ENCODE measurements around the gene DDX51. TPM values are rescaled to one million over a fixed set of nuclear protein-coding genes. Genes with fewer than 3 reads are reported as not detected.

The DDX51 gene
- total RNA-seq, 2 experiments from 2014 or later: 58.0 to 59.3 TPM

GRCh38 chr12:132109741-132110140, 34.4 kb downstream of the DDX51 start:
- no peak for TF ChIP-seq CTCF (IDR thresholded peaks at IDR 0.05)
- Mint-ChIP-seq H3K27me3 (no peaks in the 10 kb centered on the region), H3K27ac (no peak overlapping the region), H3K9me3 (no peaks in the 10 kb centered on the region), H3K36me3 (ENCODE audit: low read depth) (peaks cover 39% of the 10 kb centered on the region), H3K4me3 (no peak overlapping the region), H3K4me1 (ENCODE audit: low read depth) (no peaks in the 10 kb centered on the region)
- H3K36me3 ChIP-seq (ENCODE audit: insufficient read depth, low read length): peaks cover 27% of the 10 kb centered on the region
- no peak for ATAC-seq (ENCODE audit: poor library complexity)
- CTCF ChIA-PET: no interaction called here
- POLR2A ChIA-PET: no interaction called here
- H3K4me1 ChIP-seq (ENCODE audit: insufficient read depth, low read length): no peaks in the 10 kb centered on the region
- DNase-seq: no peak
- no peak overlapping the region for H3K27ac ChIP-seq (ENCODE audit: low read depth in 1 of 2, low read length in 2 of 2)
- no peaks in the 10 kb centered on the region for H3K9me3 ChIP-seq (ENCODE audit: control insufficient read depth in 1 of 2, insufficient read depth in 1 of 2, low read length in 2 of 2)
- intact Hi-C loops (cut with DNase I, micrococcal nuclease): no loop called here
- no peak overlapping the region for H3K4me3 ChIP-seq (ENCODE audit: low read length)
- no peaks in the 10 kb centered on the region for H3K27me3 ChIP-seq (ENCODE audit: control insufficient read depth in 1 of 2, insufficient read depth in 2 of 2, low read length in 2 of 2)

- ChIA-PET CTCF (no interaction called here), POLR2A (no interaction called here)
- Histone ChIP-seq H3K27ac (ENCODE audit: low read depth in 1 of 2, low read length in 2 of 2) (no peak overlapping the region), H3K4me3 (ENCODE audit: low read length) (no peak overlapping the region), H3K27me3 (ENCODE audit: control insufficient read depth in 1 of 2, insufficient read depth in 2 of 2, low read length in 2 of 2) (no peaks in the 10 kb centered on the region), H3K9me3 (ENCODE audit: control insufficient read depth in 1 of 2, insufficient read depth in 1 of 2, low read length in 2 of 2) (no peaks in the 10 kb centered on the region), H3K36me3 (ENCODE audit: insufficient read depth, low read length) (peaks cover 23% of the 10 kb centered on the region), H3K4me1 (ENCODE audit: insufficient read depth, low read length) (no peaks in the 10 kb centered on the region)
- H3K4me1 Mint-ChIP-seq (ENCODE audit: low read depth): no peaks in the 10 kb centered on the region
- no peaks in the 10 kb centered on the region for H3K27me3 Mint-ChIP-seq
- DNase-seq (no peak), ATAC-seq (ENCODE audit: poor library complexity) (no peak)
- intact Hi-C loops (cut with DNase I, micrococcal nuclease): no loop called here
- no peak for TF ChIP-seq CTCF (IDR thresholded peaks at IDR 0.05)
- H3K27ac Mint-ChIP-seq: no peak overlapping the region
- no peaks in the 10 kb centered on the region for H3K9me3 Mint-ChIP-seq
- no peak overlapping the region for H3K4me3 Mint-ChIP-seq
- peaks cover 33% of the 10 kb centered on the region for H3K36me3 Mint-ChIP-seq (ENCODE audit: low read depth)
These were observed 35.8 kb downstream of the DDX51 start for GRCh38 chr12:132108211-132108832.

GRCh38 chr12:132106921-132107320, 37.2 kb downstream of the DDX51 start:
- no peaks in the 10 kb centered on the region for H3K9me3 ChIP-seq (ENCODE audit: control insufficient read depth in 1 of 2, insufficient read depth in 1 of 2, low read length in 2 of 2)
- H3K27ac Mint-ChIP-seq: no peak overlapping the region
- no peaks in the 10 kb centered on the region for H3K27me3 Mint-ChIP-seq
- DNase-seq (no peak), ATAC-seq (ENCODE audit: poor library complexity) (no peak)
- H3K4me1 Mint-ChIP-seq (ENCODE audit: low read depth): no peaks in the 10 kb centered on the region
- H3K36me3 Mint-ChIP-seq (ENCODE audit: low read depth): peaks cover 31% of the 10 kb centered on the region
- no peaks in the 10 kb centered on the region for H3K9me3 Mint-ChIP-seq
- POLR2A ChIA-PET: no interaction called here
- peaks cover 23% of the 10 kb centered on the region for H3K36me3 ChIP-seq (ENCODE audit: insufficient read depth, low read length)
- no peak overlapping the region for H3K4me3 ChIP-seq (ENCODE audit: low read length)
- intact Hi-C loops (cut with DNase I, micrococcal nuclease): no loop called here
- TF ChIP-seq CTCF (IDR thresholded peaks at IDR 0.05): no peak
- H3K4me1 ChIP-seq (ENCODE audit: insufficient read depth, low read length): no peaks in the 10 kb centered on the region
- H3K27me3 ChIP-seq (ENCODE audit: control insufficient read depth in 1 of 2, insufficient read depth in 2 of 2, low read length in 2 of 2): no peaks in the 10 kb centered on the region
- no peak overlapping the region for H3K27ac ChIP-seq (ENCODE audit: low read depth in 1 of 2, low read length in 2 of 2)
- CTCF ChIA-PET: no interaction called here
- no peak overlapping the region for H3K4me3 Mint-ChIP-seq
